ENCODE data around the gene DLG2.

DLG2 gene

GRCh38 chr11:83685730-83686129, 1941.4 kb downstream of the DLG2 start:
- no peak for DNase-seq (ENCODE audit: low read depth in 2 of 2)
- no peak overlapping the region for H3K4me3 ChIP-seq (replicated peaks in 1 of 2; ENCODE audit: low read depth in 2 of 2, low read length in 2 of 2)
- no peak for TF ChIP-seq CTCF (IDR thresholded peaks at IDR 0.05; ENCODE audit: low read depth, low read length)

- H3K4me3 ChIP-seq (replicated peaks in 1 of 2; ENCODE audit: low read depth in 2 of 2, low read length in 2 of 2) = no peak overlapping the region
- DNase-seq (ENCODE audit: low read depth in 2 of 2) = no peak
- no peak for TF ChIP-seq CTCF (IDR thresholded peaks at IDR 0.05; ENCODE audit: low read depth, low read length)
Observed at GRCh38 chr11:83684071-83684470, 1943.1 kb downstream of the DLG2 start.

- no peak for DNase-seq (ENCODE audit: low read depth in 2 of 2)
- TF ChIP-seq CTCF (IDR thresholded peaks at IDR 0.05; ENCODE audit: low read depth, low read length) = no peak
- H3K4me3 ChIP-seq (replicated peaks in 1 of 2; ENCODE audit: low read depth in 2 of 2, low read length in 2 of 2) = no peak overlapping the region
Observed at GRCh38 chr11:83682611-83682973, 1944.6 kb downstream of the DLG2 start.

GRCh38 chr11:83681906-83682610, 1945.1 kb downstream of the DLG2 start:
- H3K4me3 ChIP-seq (replicated peaks in 1 of 2; ENCODE audit: low read depth in 2 of 2, low read length in 2 of 2) = no peak overlapping the region
- no peak for DNase-seq (ENCODE audit: low read depth in 2 of 2)
- no peak for TF ChIP-seq CTCF (IDR thresholded peaks at IDR 0.05; ENCODE audit: low read depth, low read length)

GRCh38 chr11:83681031-83681781, 1945.9 kb downstream of the DLG2 start:
- TF ChIP-seq CTCF (IDR thresholded peaks at IDR 0.05; ENCODE audit: low read depth, low read length) = no peak
- DNase-seq (ENCODE audit: low read depth in 2 of 2) = no peak
- H3K4me3 ChIP-seq (replicated peaks in 1 of 2; ENCODE audit: low read depth in 2 of 2, low read length in 2 of 2) = no peak overlapping the region

- H3K4me3 ChIP-seq (replicated peaks in 1 of 2; ENCODE audit: low read depth in 2 of 2, low read length in 2 of 2) = no peak overlapping the region
- no peak for TF ChIP-seq CTCF (IDR thresholded peaks at IDR 0.05; ENCODE audit: low read depth, low read length)
- DNase-seq (ENCODE audit: low read depth in 2 of 2) = no peak
Observed at GRCh38 chr11:83680321-83680720, 1946.8 kb downstream of the DLG2 start.
